ENCODE results near the gene EBLN2.

DNA sequence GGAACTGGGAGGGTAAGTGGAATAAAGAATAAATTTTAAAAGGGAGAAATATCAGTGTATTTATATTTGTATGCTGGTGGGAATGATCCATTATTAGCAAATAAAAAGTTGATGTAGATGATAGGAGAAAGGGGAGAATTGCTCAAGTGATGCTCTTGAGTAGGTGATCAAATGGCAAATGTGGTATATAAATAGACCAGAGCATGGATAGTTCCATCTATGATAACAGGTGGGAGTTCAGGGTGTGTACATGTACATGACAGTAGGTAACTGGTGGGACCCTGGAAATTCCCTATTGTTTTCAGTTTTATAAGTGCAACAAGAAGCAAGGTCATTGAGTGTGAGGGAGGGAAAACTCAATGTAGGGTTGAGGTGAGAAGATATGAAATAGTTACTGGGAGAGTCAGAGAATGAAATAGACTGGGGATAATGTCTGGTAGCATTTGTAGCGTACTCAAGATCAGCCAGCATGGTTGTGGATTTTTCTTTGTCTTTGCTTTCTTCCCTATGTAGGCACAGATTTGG lies 31.3 kb upstream of the EBLN2 start:
- TF ChIP-seq, protein P1, sequence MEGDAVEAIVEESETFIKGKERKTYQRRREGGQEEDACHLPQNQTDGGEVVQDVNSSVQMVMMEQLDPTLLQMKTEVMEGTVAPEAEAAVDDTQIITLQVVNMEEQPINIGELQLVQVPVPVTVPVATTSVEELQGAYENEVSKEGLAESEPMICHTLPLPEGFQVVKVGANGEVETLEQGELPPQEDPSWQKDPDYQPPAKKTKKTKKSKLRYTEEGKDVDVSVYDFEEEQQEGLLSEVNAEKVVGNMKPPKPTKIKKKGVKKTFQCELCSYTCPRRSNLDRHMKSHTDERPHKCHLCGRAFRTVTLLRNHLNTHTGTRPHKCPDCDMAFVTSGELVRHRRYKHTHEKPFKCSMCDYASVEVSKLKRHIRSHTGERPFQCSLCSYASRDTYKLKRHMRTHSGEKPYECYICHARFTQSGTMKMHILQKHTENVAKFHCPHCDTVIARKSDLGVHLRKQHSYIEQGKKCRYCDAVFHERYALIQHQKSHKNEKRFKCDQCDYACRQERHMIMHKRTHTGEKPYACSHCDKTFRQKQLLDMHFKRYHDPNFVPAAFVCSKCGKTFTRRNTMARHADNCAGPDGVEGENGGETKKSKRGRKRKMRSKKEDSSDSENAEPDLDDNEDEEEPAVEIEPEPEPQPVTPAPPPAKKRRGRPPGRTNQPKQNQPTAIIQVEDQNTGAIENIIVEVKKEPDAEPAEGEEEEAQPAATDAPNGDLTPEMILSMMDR (IDR thresholded peaks at IDR 0.05) = no peak
- no peak for TF ChIP-seq POLR2A (IDR thresholded peaks at IDR 0.05)
